ENCODE results near the gene SLFNL1. TPM values are rescaled to one million over a fixed set of nuclear protein-coding genes. Genes with fewer than 3 reads are reported as not detected.
A peak's percentile ranks its signal among the peaks of the same experiment; 100 is the strongest.

The SLFNL1 gene
- total and polyA plus RNA-seq, 4 experiments from 2014 or later = 0.77 to 1.6 (median 1.2) TPM; not detected in 1

GRCh38 chr1:40987439-40988276 lies 33.9 kb downstream of the SLFNL1 start:
- H3K27me3 ChIP-seq (ENCODE audit: insufficient read depth, low read length) = no peaks in the 10 kb centered on the region
- Mint-ChIP-seq H3K36me3 (peaks cover 79 to 87% of the 10 kb centered on the region in 2 donors), H3K27ac (no peak overlapping the region), H3K4me1 (peaks cover 6 to 7% (median 7%) of the 10 kb centered on the region in 4 donors), H3K9me3 (no peaks in the 10 kb centered on the region), H3K4me3 (no peak overlapping the region), H3K27me3 (no peaks in the 10 kb centered on the region)
- peaks cover 76% of the 10 kb centered on the region for H3K36me3 ChIP-seq (ENCODE audit: insufficient read depth, low read length)
- ChIA-PET CTCF (ENCODE audit: partially characterized antibody) (interaction anchor here (1.6 kb wide), 1 partner anchor 16 kb away, joined by 4 read pairs; no protein-coding TSS in a partner anchor), POLR2A (ENCODE audit: partially characterized antibody) (no interaction called here)
- no peaks in the 10 kb centered on the region for H3K9me3 ChIP-seq (ENCODE audit: control insufficient read depth in 1 of 2, low read length in 2 of 2)
- no peak for DNase-seq
- no peak overlapping the region for H3K27ac ChIP-seq (ENCODE audit: low read depth, low read length)
- H3K4me1 ChIP-seq (ENCODE audit: insufficient read depth, low read length) = no peaks in the 10 kb centered on the region
- no peak overlapping the region for H3K4me3 ChIP-seq (ENCODE audit: low read length in 2 of 2)
- intact Hi-C loops (cut with micrococcal nuclease) = no loop called here

DNA sequence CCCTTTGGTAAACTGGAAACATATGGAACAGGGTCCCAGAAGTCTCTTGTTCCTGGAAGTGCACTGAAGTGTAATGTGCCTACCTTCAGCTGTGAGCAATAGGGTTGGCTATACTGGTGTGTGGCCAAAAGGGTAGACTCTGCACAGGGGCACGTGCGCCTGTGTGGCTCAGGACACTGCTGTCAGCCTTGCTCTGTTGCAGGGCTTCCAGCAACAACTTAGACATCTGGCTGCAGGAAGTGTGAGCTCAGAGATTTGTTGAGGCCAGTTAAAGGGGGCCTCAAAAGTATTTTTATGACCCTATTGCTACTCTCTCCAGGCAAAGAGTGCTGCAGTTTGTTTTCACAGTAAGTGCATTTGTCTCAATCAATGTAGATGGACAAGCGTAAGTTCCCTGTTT lies 34.6 kb downstream of the SLFNL1 start:
- H3K4me3 ChIP-seq (ENCODE audit: low read length in 2 of 2) = no peak overlapping the region
- H3K36me3 Mint-ChIP-seq = peaks cover 73 to 84% of the 10 kb centered on the region in 2 donors
- H3K27me3 Mint-ChIP-seq = no peaks in the 10 kb centered on the region
- ChIA-PET POLR2A (ENCODE audit: partially characterized antibody) (no interaction called here), CTCF (ENCODE audit: partially characterized antibody) (interaction anchor here (2.6 kb wide), 1 partner anchor 18 kb away, joined by 9 read pairs; no protein-coding TSS in a partner anchor)
- H3K27ac ChIP-seq (ENCODE audit: low read depth, low read length) = no peak overlapping the region
- no peaks in the 10 kb centered on the region for H3K27me3 ChIP-seq (ENCODE audit: insufficient read depth, low read length)
- peaks cover 71% of the 10 kb centered on the region for H3K36me3 ChIP-seq (ENCODE audit: insufficient read depth, low read length)
- H3K9me3 Mint-ChIP-seq = no peaks in the 10 kb centered on the region
- H3K9me3 ChIP-seq (ENCODE audit: control insufficient read depth in 1 of 2, low read length in 2 of 2) = no peaks in the 10 kb centered on the region
- no peak overlapping the region for H3K27ac Mint-ChIP-seq
- H3K4me1 Mint-ChIP-seq = peaks cover 8 to 14% (median 10%) of the 10 kb centered on the region in 4 donors
- DNase-seq = no peak
- intact Hi-C loops (cut with micrococcal nuclease) = no loop called here
- peaks cover 3% of the 10 kb centered on the region for H3K4me1 ChIP-seq (ENCODE audit: insufficient read depth, low read length)
- no peak overlapping the region for H3K4me3 Mint-ChIP-seq

GRCh38 chr1:40986328-40986783 lies 35.2 kb downstream of the SLFNL1 start:
- intact Hi-C loops (cut with micrococcal nuclease) = no loop called here
- H3K4me1 Mint-ChIP-seq = peaks cover 11 to 19% (median 14%) of the 10 kb centered on the region in 4 donors
- POLR2A ChIA-PET (ENCODE audit: partially characterized antibody) = no interaction called here

DNA sequence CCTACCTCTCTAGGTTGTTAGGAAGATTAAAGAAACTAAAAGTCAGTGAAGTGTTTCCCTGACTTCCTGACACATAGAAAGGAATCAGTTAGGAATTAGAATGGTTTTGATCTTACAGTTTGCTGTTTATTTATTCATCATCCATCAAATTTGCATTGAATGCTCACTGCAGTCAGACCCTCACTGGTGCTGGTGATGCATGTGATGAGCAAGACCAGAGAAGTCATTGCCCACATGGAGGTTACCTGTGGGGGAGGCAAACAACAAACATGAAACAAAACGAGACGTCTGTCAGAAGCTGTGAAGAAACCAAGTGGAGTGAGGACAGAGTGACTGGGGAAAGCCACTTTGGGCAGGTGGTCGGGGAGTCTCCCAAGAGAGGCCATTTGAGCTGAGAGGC lies 35.6 kb downstream of the SLFNL1 start:
- H3K27ac ChIP-seq (ENCODE audit: low read depth, low read length) = no peak overlapping the region
- no peaks in the 10 kb centered on the region for H3K9me3 ChIP-seq (ENCODE audit: control insufficient read depth in 1 of 2, low read length in 2 of 2)
- Mint-ChIP-seq H3K36me3 (peaks cover 63 to 74% of the 10 kb centered on the region in 2 donors), H3K4me3 (no peak overlapping the region), H3K9me3 (no peaks in the 10 kb centered on the region), H3K27ac (peak overlapping the region in 2 of 7 donors; percentile 10 to 43), H3K4me1 (peaks cover 16 to 24% (median 19%) of the 10 kb centered on the region in 4 donors), H3K27me3 (no peaks in the 10 kb centered on the region)
- peaks cover 61% of the 10 kb centered on the region for H3K36me3 ChIP-seq (ENCODE audit: insufficient read depth, low read length)
- peaks cover 14% of the 10 kb centered on the region for H3K4me1 ChIP-seq (ENCODE audit: insufficient read depth, low read length)
- intact Hi-C loops (cut with micrococcal nuclease) = no loop called here
- DNase-seq = no peak
- H3K4me3 ChIP-seq (ENCODE audit: low read length in 2 of 2) = no peak overlapping the region
- CTCF ChIA-PET (ENCODE audit: partially characterized antibody) = interaction anchor here (2.6 kb wide), 1 partner anchor 19 kb away, joined by 9 read pairs; no protein-coding TSS in a partner anchor
- no peaks in the 10 kb centered on the region for H3K27me3 ChIP-seq (ENCODE audit: insufficient read depth, low read length)
- POLR2A ChIA-PET (ENCODE audit: partially characterized antibody) = no interaction called here

More at GRCh38 chr1:40986328-40986783, 35.2 kb downstream of the SLFNL1 start:
- no peaks in the 10 kb centered on the region for H3K9me3 ChIP-seq (ENCODE audit: control insufficient read depth in 1 of 2, low read length in 2 of 2)
- H3K4me1 ChIP-seq (ENCODE audit: insufficient read depth, low read length) = peaks cover 9% of the 10 kb centered on the region
- CTCF ChIA-PET (ENCODE audit: partially characterized antibody) = interaction anchor here (2.6 kb wide), 1 partner anchor 18 kb away, joined by 9 read pairs; no protein-coding TSS in a partner anchor
- no peak overlapping the region for H3K4me3 ChIP-seq (ENCODE audit: low read length in 2 of 2)
- H3K36me3 ChIP-seq (ENCODE audit: insufficient read depth, low read length) = peaks cover 65% of the 10 kb centered on the region
- peaks cover 67 to 78% of the 10 kb centered on the region in 2 donors for H3K36me3 Mint-ChIP-seq
- no peaks in the 10 kb centered on the region for H3K9me3 Mint-ChIP-seq
- H3K27ac ChIP-seq (ENCODE audit: low read depth, low read length) = no peak overlapping the region
- no peak overlapping the region for H3K4me3 Mint-ChIP-seq
- no peaks in the 10 kb centered on the region for H3K27me3 Mint-ChIP-seq
- H3K27me3 ChIP-seq (ENCODE audit: insufficient read depth, low read length) = no peaks in the 10 kb centered on the region
- H3K27ac Mint-ChIP-seq = peak overlapping the region in 1 of 7 donors; percentile 43
- no peak for DNase-seq

- Mint-ChIP-seq H3K27me3 (no peaks in the 10 kb centered on the region), H3K9me3 (no peaks in the 10 kb centered on the region), H3K27ac (peak overlapping the region in 1 of 7 donors; percentile 30), H3K4me1 (peaks cover 20 to 31% (median 24%) of the 10 kb centered on the region in 4 donors), H3K4me3 (no peak overlapping the region), H3K36me3 (peaks cover 56 to 72% of the 10 kb centered on the region in 2 donors)
- Histone ChIP-seq H3K27me3 (ENCODE audit: insufficient read depth, low read length) (no peaks in the 10 kb centered on the region), H3K4me3 (ENCODE audit: low read length in 2 of 2) (no peak overlapping the region), H3K36me3 (ENCODE audit: insufficient read depth, low read length) (peaks cover 59% of the 10 kb centered on the region), H3K4me1 (ENCODE audit: insufficient read depth, low read length) (peaks cover 19% of the 10 kb centered on the region), H3K9me3 (ENCODE audit: control insufficient read depth in 1 of 2, low read length in 2 of 2) (no peaks in the 10 kb centered on the region), H3K27ac (ENCODE audit: low read depth, low read length) (no peak overlapping the region)
- intact Hi-C loops (cut with micrococcal nuclease) = no loop called here
- CTCF ChIA-PET (ENCODE audit: partially characterized antibody) = interaction anchor here (2.6 kb wide), 1 partner anchor 19 kb away, joined by 9 read pairs; no protein-coding TSS in a partner anchor
- no peak for DNase-seq
- POLR2A ChIA-PET (ENCODE audit: partially characterized antibody) = interaction anchor here (1.2 kb wide), 1 partner anchor 14 kb away, joined by 3 read pairs; no protein-coding TSS in a partner anchor
Measured at GRCh38 chr1:40985161-40985560, 36.4 kb downstream of the SLFNL1 start.

- peaks cover 49 to 66% of the 10 kb centered on the region in 2 donors for H3K36me3 Mint-ChIP-seq
- no peak for DNase-seq
- H3K27me3 Mint-ChIP-seq = no peaks in the 10 kb centered on the region
- peaks cover 20 to 31% (median 24%) of the 10 kb centered on the region in 4 donors for H3K4me1 Mint-ChIP-seq
- no peak overlapping the region for H3K4me3 Mint-ChIP-seq
- no peak overlapping the region for H3K27ac Mint-ChIP-seq
- ChIA-PET POLR2A (ENCODE audit: partially characterized antibody) (interaction anchor here (1.2 kb wide), 1 partner anchor 14 kb away, joined by 3 read pairs; no protein-coding TSS in a partner anchor), CTCF (ENCODE audit: partially characterized antibody) (interaction anchor here (2.6 kb wide), 1 partner anchor 20 kb away, joined by 9 read pairs; no protein-coding TSS in a partner anchor)
- Histone ChIP-seq H3K9me3 (ENCODE audit: control insufficient read depth in 1 of 2, low read length in 2 of 2) (no peaks in the 10 kb centered on the region), H3K27ac (ENCODE audit: low read depth, low read length) (no peak overlapping the region), H3K36me3 (ENCODE audit: insufficient read depth, low read length) (peaks cover 57% of the 10 kb centered on the region), H3K4me1 (ENCODE audit: insufficient read depth, low read length) (peaks cover 19% of the 10 kb centered on the region), H3K4me3 (ENCODE audit: low read length in 2 of 2) (no peak overlapping the region), H3K27me3 (ENCODE audit: insufficient read depth, low read length) (no peaks in the 10 kb centered on the region)
- intact Hi-C loops (cut with micrococcal nuclease) = no loop called here
- no peaks in the 10 kb centered on the region for H3K9me3 Mint-ChIP-seq
Measured at GRCh38 chr1:40984531-40984930, 37.0 kb downstream of the SLFNL1 start.

DNA sequence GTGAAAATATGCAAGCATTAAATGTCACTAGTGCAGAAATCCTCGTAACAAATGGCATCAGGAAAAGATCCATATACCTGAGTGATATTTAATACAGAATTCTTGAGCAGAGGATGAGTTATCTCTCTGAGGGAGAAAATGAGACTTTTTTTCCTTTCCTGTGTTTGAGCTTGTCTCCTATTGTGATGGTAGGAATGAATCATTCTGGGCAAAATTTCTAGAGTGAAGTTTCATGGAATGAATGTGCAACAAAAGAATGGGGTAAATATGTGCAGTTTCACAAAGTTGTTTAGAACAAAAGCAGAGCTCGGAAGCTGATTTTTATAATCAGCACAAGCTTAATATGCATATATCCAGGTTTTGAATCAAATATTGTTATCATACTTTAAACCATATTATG lies 37.5 kb downstream of the SLFNL1 start:
- H3K27me3 ChIP-seq (ENCODE audit: insufficient read depth, low read length) = no peaks in the 10 kb centered on the region
- peaks cover 53% of the 10 kb centered on the region for H3K36me3 ChIP-seq (ENCODE audit: insufficient read depth, low read length)
- H3K36me3 Mint-ChIP-seq = peaks cover 45 to 61% of the 10 kb centered on the region in 2 donors
- CTCF ChIA-PET (ENCODE audit: partially characterized antibody) = no interaction called here
- no peak overlapping the region for H3K27ac ChIP-seq (ENCODE audit: low read depth, low read length)
- no peaks in the 10 kb centered on the region for H3K9me3 ChIP-seq (ENCODE audit: control insufficient read depth in 1 of 2, low read length in 2 of 2)
- H3K4me1 Mint-ChIP-seq = peaks cover 20 to 31% (median 24%) of the 10 kb centered on the region in 4 donors
- intact Hi-C loops (cut with micrococcal nuclease) = no loop called here
- POLR2A ChIA-PET (ENCODE audit: partially characterized antibody) = no interaction called here
- DNase-seq = no peak
- H3K9me3 Mint-ChIP-seq = no peaks in the 10 kb centered on the region
- no peak overlapping the region for H3K4me3 Mint-ChIP-seq
- no peak overlapping the region for H3K27ac Mint-ChIP-seq
- H3K4me1 ChIP-seq (ENCODE audit: insufficient read depth, low read length) = peaks cover 21% of the 10 kb centered on the region
- H3K27me3 Mint-ChIP-seq = no peaks in the 10 kb centered on the region
- H3K4me3 ChIP-seq (ENCODE audit: low read length in 2 of 2) = no peak overlapping the region

Data from CD4-positive, alpha-beta memory T cell (primary cell).